Measurements from ENCODE around the gene MTURN. TPM values are rescaled to one million over a fixed set of nuclear protein-coding genes. Genes with fewer than 3 reads are reported as not detected.

Gene MTURN
- total and polyA plus RNA-seq, 9 of the 15 experiments (the other 6 are each of a cell fraction or from before 2014, with no cell fraction given), result 0.94 to 14.8 (median 6.4) TPM

GRCh38 chr7:30114536-30115238 is 20.1 kb upstream of the MTURN start:
- no peak overlapping the region for H2AFZ ChIP-seq (ENCODE audit: low read depth, low read length)
- no peaks in the 10 kb centered on the region; the same call in 2 of the 3 replicates for H3K36me3 ChIP-seq (ENCODE audit: control insufficient read depth, insufficient read depth, low read length)
- in situ Hi-C loops (cut with MboI) (no loop called here), intact Hi-C loops (cut with micrococcal nuclease) (no loop called here)
- BruUV-seq (replicated peaks), result no TSS peak
- H3K27me3 ChIP-seq (ENCODE audit: control insufficient read depth in 2 of 2, insufficient read depth in 2 of 2, low read length in 2 of 2), result no peaks in the 10 kb centered on the region
- H4K20me1 ChIP-seq (replicated peaks; ENCODE audit: control insufficient read depth, insufficient read depth, low read length), result no peaks in the 10 kb centered on the region
- no peak overlapping the region for H3K4me2 ChIP-seq (ENCODE audit: insufficient read depth, low read length)
- WGBS (ENCODE audit: insufficient coverage, low coverage, missing lambda C conversion rate), result 43% methylated on average over 3 of the region's 3 CpGs
- CTCF ChIA-PET (ENCODE audit: low intra/inter-chr PET ratio), result no interaction called here
- no peaks in the 10 kb centered on the region; the same call in 2 of the 3 replicates for H3K79me2 ChIP-seq (ENCODE audit: control insufficient read depth, insufficient read depth, low read length)
- DNase-seq (ENCODE audit: extremely low read depth in 1 of 4, low spot score in 3 of 4), result no peak
- FAIRE-seq, result no peak
- H3K4me3 ChIP-seq, result no peak overlapping the region
- no peaks in the 10 kb centered on the region for H3K4me1 ChIP-seq (replicated peaks in 1 of 2; ENCODE audit: control insufficient read depth in 2 of 2, insufficient read depth in 2 of 2, low read length in 2 of 2)
- no peak overlapping the region for H3K9ac ChIP-seq (ENCODE audit: insufficient read depth in 1 of 2, low read depth in 2 of 2, low read length in 2 of 2)
- no peak overlapping the region for H3K27ac ChIP-seq (ENCODE audit: extremely low read depth, low read depth, low read length)
- POLR2A ChIA-PET, result no interaction called here
- H3K9me1 ChIP-seq (ENCODE audit: control insufficient read depth, insufficient read depth, low read length), result no peaks in the 10 kb centered on the region
- H3K9me3 ChIP-seq (replicated peaks; ENCODE audit: control insufficient read depth, insufficient read depth, low read depth, low read length), result peaks cover 11% of the 10 kb centered on the region
- ATAC-seq, result no peak
- TF ChIP-seq ZNF282 (CRISPR knock-in tag; IDR thresholded peaks at IDR 0.05), result no peak
- no peak for TF ChIP-seq NFE2 (IDR thresholded peaks at IDR 0.05; ENCODE audit: low read depth)
- no peak for TF ChIP-seq ASH1L (IDR thresholded peaks at IDR 0.05; ENCODE audit: borderline replicate concordance, low read depth, partially characterized antibody)
- TF ChIP-seq ZNF584 (CRISPR knock-in tag; IDR thresholded peaks at IDR 0.05; ENCODE audit: low read depth), result no peak
- TF ChIP-seq, protein P1, sequence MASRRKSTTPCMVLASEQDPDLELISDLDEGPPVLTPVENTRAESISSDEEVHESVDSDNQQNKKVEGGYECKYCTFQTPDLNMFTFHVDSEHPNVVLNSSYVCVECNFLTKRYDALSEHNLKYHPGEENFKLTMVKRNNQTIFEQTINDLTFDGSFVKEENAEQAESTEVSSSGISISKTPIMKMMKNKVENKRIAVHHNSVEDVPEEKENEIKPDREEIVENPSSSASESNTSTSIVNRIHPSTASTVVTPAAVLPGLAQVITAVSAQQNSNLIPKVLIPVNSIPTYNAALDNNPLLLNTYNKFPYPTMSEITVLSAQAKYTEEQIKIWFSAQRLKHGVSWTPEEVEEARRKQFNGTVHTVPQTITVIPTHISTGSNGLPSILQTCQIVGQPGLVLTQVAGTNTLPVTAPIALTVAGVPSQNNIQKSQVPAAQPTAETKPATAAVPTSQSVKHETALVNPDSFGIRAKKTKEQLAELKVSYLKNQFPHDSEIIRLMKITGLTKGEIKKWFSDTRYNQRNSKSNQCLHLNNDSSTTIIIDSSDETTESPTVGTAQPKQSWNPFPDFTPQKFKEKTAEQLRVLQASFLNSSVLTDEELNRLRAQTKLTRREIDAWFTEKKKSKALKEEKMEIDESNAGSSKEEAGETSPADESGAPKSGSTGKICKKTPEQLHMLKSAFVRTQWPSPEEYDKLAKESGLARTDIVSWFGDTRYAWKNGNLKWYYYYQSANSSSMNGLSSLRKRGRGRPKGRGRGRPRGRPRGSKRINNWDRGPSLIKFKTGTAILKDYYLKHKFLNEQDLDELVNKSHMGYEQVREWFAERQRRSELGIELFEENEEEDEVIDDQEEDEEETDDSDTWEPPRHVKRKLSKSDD (conservative IDR thresholded peaks at IDR 0.05; ENCODE audit: low read length), result no peak
- TF ChIP-seq ZNF224 (CRISPR knock-in tag; IDR thresholded peaks at IDR 0.05), result no peak
- no peak for TF ChIP-seq UBTF (IDR thresholded peaks at IDR 0.05; ENCODE audit: borderline replicate concordance in 1 of 2, low read depth in 2 of 2, low read length in 2 of 2)
- no peak for TF ChIP-seq TSC22D4 (tag; IDR thresholded peaks at IDR 0.05)
- TF ChIP-seq SETDB1 (IDR thresholded peaks at IDR 0.05; ENCODE audit: low read length), result no peak
- no peak for TF ChIP-seq ZFP30 (CRISPR knock-in tag; IDR thresholded peaks at IDR 0.05; ENCODE audit: borderline replicate concordance)
- no peak for TF ChIP-seq ARID1B (IDR thresholded peaks at IDR 0.05)
- TF ChIP-seq ELF1 (tag; IDR thresholded peaks at IDR 0.05), result no peak
- TF ChIP-seq, protein P2, sequence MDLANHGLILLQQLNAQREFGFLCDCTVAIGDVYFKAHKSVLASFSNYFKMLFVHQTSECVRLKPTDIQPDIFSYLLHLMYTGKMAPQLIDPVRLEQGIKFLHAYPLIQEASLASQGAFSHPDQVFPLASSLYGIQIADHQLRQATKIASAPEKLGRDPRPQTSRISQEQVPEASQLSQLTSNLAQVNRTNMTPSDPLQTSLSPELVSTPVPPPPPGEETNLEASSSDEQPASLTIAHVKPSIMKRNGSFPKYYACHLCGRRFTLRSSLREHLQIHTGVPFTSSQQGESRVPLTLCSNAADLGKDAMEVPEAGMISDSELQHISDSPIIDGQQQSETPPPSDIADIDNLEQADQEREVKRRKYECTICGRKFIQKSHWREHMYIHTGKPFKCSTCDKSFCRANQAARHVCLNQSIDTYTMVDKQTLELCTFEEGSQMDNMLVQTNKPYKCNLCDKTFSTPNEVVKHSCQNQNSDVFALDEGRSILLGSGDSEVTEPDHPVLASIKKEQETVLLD (IDR thresholded peaks at IDR 0.05), result no peak
